OCI-LY1 (cell line): ENCODE measurements around the gene ABTB2.

Experiments
- H2AFZ ChIP-seq: fragments of 200-600 bp; sonication (generic), shearing (Covaris generic); 2 replicates; pipeline ENCODE4 v1.6.0; 2014; ENCODE audit warnings: antibody characterized with exemption, mild to moderate bottlenecking, low read length
- H3F3A ChIP-seq: fragments of 200-600 bp; sonication (generic), shearing (Covaris generic); 2 replicates; pipeline ENCODE4 v1.6.0; 2014; ENCODE audit warnings: mild to moderate bottlenecking, antibody characterized with exemption, low read length, moderate library complexity; ENCODE audit not compliant: insufficient read depth
- H3K27ac ChIP-seq: fragments of 200-600 bp; sonication (generic); 2 replicates; pipeline ENCODE4 v1.5.1; 2014; ENCODE audit warnings: low read length, mixed run types, mild to moderate bottlenecking, low read depth; ENCODE audit not compliant: poor library complexity, severe bottlenecking
- H3K27me3 ChIP-seq: fragments of 200-600 bp; sonication (generic); 2 replicates; pipeline ENCODE4 v1.6.0; 2014; ENCODE audit warnings: antibody characterized with exemption, mild to moderate bottlenecking, low read length, moderate library complexity; ENCODE audit not compliant: insufficient read depth
- H3K36me3 ChIP-seq: fragments of 200-600 bp; sonication (generic); 2 replicates; pipeline ENCODE4 v1.6.1; 2014; ENCODE audit warnings: mild to moderate bottlenecking, antibody characterized with exemption, low read length, moderate library complexity, mixed read lengths; ENCODE audit not compliant: insufficient read depth
- H3K4me1 ChIP-seq: fragments of 200-600 bp; sonication (generic); 2 replicates; pipeline ENCODE4 v1.5.1; 2014; ENCODE audit warnings: mild to moderate bottlenecking, low read length, moderate library complexity; ENCODE audit not compliant: insufficient read depth, severe bottlenecking
- H3K4me2 ChIP-seq: fragments of 200-600 bp; sonication (generic), shearing (Covaris generic); 2 replicates; pipeline ENCODE4 v1.6.1; 2014; ENCODE audit warnings: low read length
- H3K4me3 ChIP-seq: fragments of 200-600 bp; sonication (generic); 2 replicates; pipeline ENCODE4 v1.5.1; 2014; ENCODE audit warnings: low read length, low read depth, mild to moderate bottlenecking, mixed read lengths; ENCODE audit not compliant: poor library complexity, severe bottlenecking
- H3K79me2 ChIP-seq: fragments of 200-600 bp; shearing (Covaris generic); 2 replicates; pipeline ENCODE4 v1.6.1; 2016; ENCODE audit warnings: mixed run types, low read length, mixed read lengths; ENCODE audit not compliant: insufficient read depth
- H3K9ac ChIP-seq: fragments of 200-600 bp; sonication (generic), shearing (Covaris generic); 2 replicates; pipeline ENCODE4 v1.6.1; 2014; ENCODE audit warnings: mild to moderate bottlenecking, low read length, mixed read lengths
- H3K9me2 ChIP-seq: fragments of 200-600 bp; sonication (generic), shearing (Covaris generic); 2 replicates; pipeline ENCODE4 v1.6.1; 2014; ENCODE audit warnings: low read depth, mild to moderate bottlenecking, low read length, mixed read lengths
- H3K9me3 ChIP-seq: fragments of 200-600 bp; shearing (Covaris generic); 2 replicates; pipeline ENCODE4 v1.6.1; 2014; ENCODE audit warnings: low read length, mixed read lengths
- H4K20me1 ChIP-seq: fragments of 200-600 bp; sonication (generic), shearing (Covaris generic); 2 replicates; pipeline ENCODE4 v1.6.0; 2016; ENCODE audit warnings: mild to moderate bottlenecking, low read length; ENCODE audit not compliant: insufficient read depth
- CTCF ChIP-seq: fragments of 200-600 bp; sonication (generic), shearing (Covaris generic); IDR thresholded peaks from 2 replicates; pipeline ENCODE4 v1.5.1; 2017; ENCODE audit warnings: mild to moderate bottlenecking, antibody characterized with exemption, low read length, moderate library complexity, mixed read lengths
- EZH2 ChIP-seq: fragments of 200-600 bp; sonication (generic), shearing (Covaris generic); IDR thresholded peaks from 2 replicates; pipeline ENCODE4 v1.8.0; 2017; ENCODE audit warnings: borderline replicate concordance, mixed run types, mild to moderate bottlenecking, antibody characterized with exemption, low read length, moderate library complexity, mixed read lengths

The ABTB2 gene

DNA sequence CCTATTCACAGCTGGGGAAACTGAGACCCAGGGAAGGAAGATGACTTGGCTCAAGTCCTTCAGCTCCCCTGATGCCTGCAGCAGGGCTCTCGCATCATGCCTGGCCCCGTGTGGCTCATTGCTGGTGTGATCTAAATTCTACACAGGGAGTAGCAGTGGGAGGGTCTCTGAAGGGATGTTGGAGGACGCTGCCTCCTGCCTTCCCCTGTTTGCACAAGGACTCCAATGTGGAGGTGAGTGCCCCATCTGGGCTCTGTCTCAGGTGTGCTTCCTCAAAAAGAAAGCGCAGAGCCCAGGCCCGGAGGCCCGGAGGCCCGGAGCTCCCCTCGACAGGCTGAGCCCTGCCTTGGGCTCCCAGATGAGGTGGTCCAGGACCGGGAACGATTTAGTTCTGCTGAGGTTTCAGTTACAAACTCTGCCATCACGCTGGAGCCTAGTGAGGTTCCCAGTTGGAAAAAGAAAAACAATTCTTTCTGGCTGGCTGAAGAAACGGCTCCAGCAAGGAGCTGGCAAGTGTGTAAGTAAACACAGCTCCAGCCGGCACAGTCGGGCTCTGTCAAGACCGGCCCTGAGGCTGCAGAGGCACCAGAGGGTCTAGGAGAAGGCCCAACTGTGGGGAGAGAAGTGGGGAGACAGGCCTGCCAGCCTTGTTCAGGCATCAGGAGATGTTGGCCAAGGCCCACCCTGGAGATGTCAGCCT lies 202.6 kb downstream of the ABTB2 start:
- peaks cover 31% of the 10 kb centered on the region; the same call in 1 of the 2 replicates for H3K36me3 ChIP-seq
- TF ChIP-seq EZH2: no peak
- no peak for TF ChIP-seq CTCF
- no peaks in the 10 kb centered on the region for H3K79me2 ChIP-seq
- no peak overlapping the region for H2AFZ ChIP-seq
- H3K27ac ChIP-seq: no peak overlapping the region
- no peak overlapping the region for H3K4me2 ChIP-seq
- no peaks in the 10 kb centered on the region for H3K9me3 ChIP-seq
- no peaks in the 10 kb centered on the region for H3K9me2 ChIP-seq
- H3K4me1 ChIP-seq: no peaks in the 10 kb centered on the region
- H3F3A ChIP-seq: no peaks in the 10 kb centered on the region
- no peaks in the 10 kb centered on the region for H4K20me1 ChIP-seq
- no peak overlapping the region for H3K4me3 ChIP-seq
- no peak overlapping the region for H3K9ac ChIP-seq
- no peaks in the 10 kb centered on the region for H3K27me3 ChIP-seq

- no peaks in the 10 kb centered on the region for H3K9me3 ChIP-seq
- H3K27me3 ChIP-seq: no peaks in the 10 kb centered on the region
- no peak overlapping the region for H3K27ac ChIP-seq
- no peak overlapping the region for H2AFZ ChIP-seq
- no peaks in the 10 kb centered on the region for H3F3A ChIP-seq
- no peak overlapping the region for H3K9ac ChIP-seq
- no peaks in the 10 kb centered on the region for H3K4me1 ChIP-seq
- no peak for TF ChIP-seq CTCF
- TF ChIP-seq EZH2: no peak
- no peak overlapping the region for H3K4me2 ChIP-seq
- H3K36me3 ChIP-seq: peaks cover 41% of the 10 kb centered on the region
- no peaks in the 10 kb centered on the region for H4K20me1 ChIP-seq
- no peaks in the 10 kb centered on the region for H3K79me2 ChIP-seq
- no peak overlapping the region for H3K4me3 ChIP-seq
- H3K9me2 ChIP-seq: no peaks in the 10 kb centered on the region
Observed at GRCh38 chr11:34154059-34154875, 203.5 kb downstream of the ABTB2 start.

DNA sequence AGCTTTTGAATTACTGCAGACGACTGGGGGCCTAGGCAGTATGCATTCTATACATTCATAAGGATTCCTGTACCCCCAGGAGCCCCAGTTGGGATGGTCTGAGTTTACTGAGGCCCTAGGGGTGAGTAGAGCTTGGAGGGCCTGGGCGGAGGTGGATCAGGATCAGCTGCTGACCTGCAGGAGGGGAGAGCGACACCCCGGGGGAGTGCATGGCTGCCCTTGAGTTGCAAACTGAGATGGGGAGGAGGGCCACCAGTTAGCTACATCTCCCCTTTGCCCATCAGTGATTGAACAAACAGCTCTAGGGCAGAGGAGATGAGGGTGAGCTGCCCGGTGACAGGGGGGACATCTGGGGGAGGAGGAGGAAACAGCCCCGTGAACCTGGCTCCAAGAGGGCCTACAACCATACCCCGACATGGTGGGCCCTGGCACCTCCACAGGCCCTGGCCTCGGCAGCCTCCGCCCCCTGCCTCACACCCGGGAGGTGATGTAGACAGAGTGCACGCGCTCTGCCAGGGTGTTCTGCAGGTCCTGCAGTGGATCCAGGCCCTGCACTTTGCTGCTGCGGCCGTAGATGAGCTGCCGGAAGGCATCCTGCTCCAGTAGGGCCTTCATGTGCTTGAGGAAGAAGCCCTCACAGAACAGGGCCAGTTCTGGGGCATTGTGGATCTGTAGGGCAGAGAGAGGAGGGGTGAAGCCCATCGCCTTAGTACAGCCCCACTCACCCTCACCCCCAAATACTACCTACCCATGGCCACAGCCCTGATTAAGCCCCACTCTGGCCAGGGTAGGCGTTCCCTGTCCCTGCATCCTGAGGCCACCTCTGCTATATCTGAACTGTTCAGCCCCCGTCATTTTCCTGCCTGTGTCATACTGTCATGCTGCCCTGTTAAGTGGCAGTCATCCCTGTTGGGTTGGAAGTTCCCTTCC lies 205.6 kb downstream of the ABTB2 start:
- H2AFZ ChIP-seq: no peak overlapping the region
- H3K36me3 ChIP-seq: peaks cover 62% of the 10 kb centered on the region
- H3F3A ChIP-seq: no peaks in the 10 kb centered on the region
- H3K4me1 ChIP-seq: no peaks in the 10 kb centered on the region
- H3K4me3 ChIP-seq: no peak overlapping the region
- H3K79me2 ChIP-seq: no peaks in the 10 kb centered on the region
- TF ChIP-seq CTCF (no peak), EZH2 (no peak)
- no peaks in the 10 kb centered on the region for H3K27me3 ChIP-seq
- no peaks in the 10 kb centered on the region for H4K20me1 ChIP-seq
- H3K9ac ChIP-seq: no peak overlapping the region
- no peak overlapping the region for H3K27ac ChIP-seq
- no peak overlapping the region for H3K4me2 ChIP-seq
- H3K9me2 ChIP-seq: no peaks in the 10 kb centered on the region
- no peaks in the 10 kb centered on the region for H3K9me3 ChIP-seq
